Measurements from ENCODE around the gene N4BP2. TPM values are rescaled to one million over a fixed set of nuclear protein-coding genes. Genes with fewer than 3 reads are reported as not detected.

Gene N4BP2
- total and polyA plus RNA-seq, 2 of the 8 experiments (the other 6 are each of a cell fraction or from before 2014, with no cell fraction given), result 4.4 to 44.7 TPM

DNA sequence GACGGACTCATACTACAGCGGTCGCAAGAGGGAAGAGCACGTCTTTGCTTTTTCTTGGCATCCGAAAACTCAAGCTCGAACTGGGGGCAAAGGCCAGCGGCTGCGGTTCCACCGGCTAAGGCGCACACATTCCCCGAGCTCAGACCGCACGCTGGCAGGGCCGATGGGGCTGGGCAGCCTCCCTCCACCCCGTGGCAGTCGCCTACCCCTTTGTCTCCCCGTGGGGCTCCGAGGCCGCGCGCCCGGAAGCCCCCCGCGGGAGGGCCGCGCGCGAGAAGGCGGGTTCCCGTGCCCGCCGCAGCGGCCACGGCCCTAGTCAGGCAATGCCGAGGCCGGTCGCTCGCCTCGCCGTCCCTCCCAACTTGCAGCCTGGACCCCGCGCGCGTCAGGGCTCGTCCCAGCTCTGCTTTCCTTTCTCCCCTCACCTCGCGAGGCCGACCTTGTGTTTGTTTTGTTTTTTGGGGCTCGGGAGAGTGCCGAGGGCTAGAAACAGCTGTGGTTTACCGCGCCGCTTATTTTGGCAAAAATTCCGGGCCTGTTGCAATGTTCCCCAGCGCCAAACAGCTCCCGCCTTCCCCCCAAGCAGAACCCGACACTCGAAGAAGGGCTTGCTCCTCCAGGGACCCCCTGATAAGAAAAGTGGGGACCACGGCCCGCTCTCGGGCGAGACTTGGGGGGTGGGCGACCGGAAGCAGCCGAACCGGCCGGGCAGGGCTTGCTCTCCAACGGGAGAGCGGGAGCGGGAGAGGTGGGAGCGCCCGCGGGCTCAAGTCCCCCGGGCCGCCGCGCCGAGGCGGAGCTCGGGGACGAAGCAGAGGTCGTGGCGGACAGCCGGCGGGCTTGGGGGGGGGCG is 561 bp upstream of the N4BP2 start:
- Histone ChIP-seq H3K4me1 (replicated peaks in 1 of 4; ENCODE audit: control insufficient read depth in 3 of 4, insufficient read depth in 4 of 4, low read length in 3 of 4) (peaks cover 0 to 12% (median 3%) of the 10 kb centered on the region in 4 experiments; a peak in 3 of 7 replicates), H3K79me2 (ENCODE audit: control insufficient read depth in 1 of 2, insufficient read depth in 2 of 2, low read length in 2 of 2) (peaks cover 0 to 36% of the 10 kb centered on the region in 2 experiments; a peak in 3 of 4 replicates), H4K20me1 (replicated peaks in 1 of 2; ENCODE audit: control insufficient read depth in 1 of 2, insufficient read depth in 2 of 2, low read length in 2 of 2) (no peaks in the 10 kb centered on the region), H3K14ac (ENCODE audit: insufficient read length) (no peak overlapping the region), H3K27ac (ENCODE audit: low read depth, low read length) (peak overlapping the region; percentile 91), H3K56ac (replicated peaks; ENCODE audit: insufficient read length, low read depth, low read length) (peak overlapping the region; percentile 65), H3K9me3 (ENCODE audit: insufficient read depth in 2 of 2, low read depth in 1 of 2, low read length in 1 of 2) (no peaks in the 10 kb centered on the region), H3K23ac (ENCODE audit: insufficient read length) (no peak overlapping the region), H3K4ac (replicated peaks; ENCODE audit: insufficient read length, low read depth, low read length) (no peak overlapping the region), H2BK20ac (ENCODE audit: low read length) (no peak overlapping the region), H3K79me1 (ENCODE audit: low read depth, low read length) (0 out of 2 replicates have a peak, but pooled peaks cover 2% of the 10 kb centered on the region), H3K9ac (replicated peaks in 1 of 4; ENCODE audit: extremely low read depth in 1 of 4, low read depth in 3 of 4, low read length in 3 of 4) (peak overlapping the region; percentile 87 to 92 (median 91)), H3K4me3 (ENCODE audit: extremely low read depth in 1 of 4, insufficient read depth in 2 of 4, low read depth in 3 of 4, low read length in 4 of 4) (peak overlapping the region; percentile 64 to 80 (median 76)), H3K36me3 (ENCODE audit: control insufficient read depth in 2 of 4, insufficient read depth in 4 of 4, low read length in 3 of 4) (peaks cover 0 to 3% (median 0%) of the 10 kb centered on the region in 4 experiments; a peak in 3 of 8 replicates), H2BK12ac (ENCODE audit: low read depth, low read length) (no peak overlapping the region; the same call in 1 of the 2 replicates), H4K8ac (ENCODE audit: extremely low read depth, insufficient read depth, low read length) (peak overlapping the region; percentile 99), H3K27me3 (replicated peaks in 1 of 4; ENCODE audit: control insufficient read depth in 3 of 4, extremely low read depth in 1 of 4, insufficient read depth in 3 of 4, low read length in 3 of 4) (no peaks in the 10 kb centered on the region), H4K5ac (ENCODE audit: insufficient read length, low read depth, low read length) (peak overlapping the region; percentile 98), H2AFZ (ENCODE audit: low read length) (peak overlapping the region; percentile 72), H2AK5ac (ENCODE audit: low read depth, low read length) (no peak overlapping the region), H2BK15ac (ENCODE audit: low read length) (0 out of 2 replicates have a peak overlapping the region, but pooled peaks have one; percentile 5), H2BK120ac (replicated peaks; ENCODE audit: low read depth, low read length) (peak overlapping the region; percentile 19), H3K23me2 (ENCODE audit: low read depth, low read length) (peaks cover 6% of the 10 kb centered on the region), H2BK5ac (ENCODE audit: low read depth, low read length) (peak overlapping the region; percentile 94), H4K91ac (replicated peaks; ENCODE audit: insufficient read length, low read length) (peak overlapping the region; percentile 95), H3K18ac (ENCODE audit: extremely low read depth, low read length) (peak overlapping the region; percentile 96), H3K4me2 (ENCODE audit: insufficient read depth in 1 of 2, low read depth in 2 of 2, low read length in 2 of 2) (peak overlapping the region; percentile 63 to 88)
- CTCF ChIA-PET (ENCODE audit: partially characterized antibody), result interaction anchor here (0.6 to 1.3 kb wide), 8 partner anchors 12 to 1103 kb away, joined by 3 to 4 read pairs (median 3); partner anchors contain the start of gene PDS5A
- POLR2A ChIA-PET (ENCODE audit: partially characterized antibody), result interaction anchor here (0.5 to 2.6 kb wide), 43 partner anchors 8 to 695 kb away, joined by 3 to 29 read pairs (median 4); partner anchors contain the start of genes LIAS, NSUN7, PDS5A and RPL9
- DNase-seq (ENCODE audit: low read depth in 1 of 2, low spot score in 2 of 2), result peak in 1 of 2 experiments; percentile 82
- FAIRE-seq, result no peak
- 2% methylated on average over 48 of the region's 86 CpGs; no CpG with 5 or more reads in 1 of the 2 experiments for WGBS, 2 experiments (ENCODE audit: extremely low coverage in 1 of 2, insufficient coverage in 1 of 2, insufficient read length in 1 of 2, insufficient replicate concordance in 2 of 2, low coverage in 1 of 2, low lambda C conversion rate in 2 of 2, missing lambda C conversion rate in 1 of 2)
- TF ChIP-seq GTF2F1 (IDR thresholded peaks at IDR 0.05; ENCODE audit: borderline replicate concordance, low read depth, low read length), result 0 out of 2 replicates have a peak, but pooled peaks have one; percentile 18
- TF ChIP-seq PHF8 (conservative IDR thresholded peaks at IDR 0.05; ENCODE audit: low read depth, low read length), result peak; percentile 82
- TF ChIP-seq SUZ12 (IDR thresholded peaks at IDR 0.05; ENCODE audit: low read length), result no peak
- TF ChIP-seq TAF1 (IDR thresholded peaks at IDR 0.05; ENCODE audit: low read depth, low read length), result peak; percentile 86
- TF ChIP-seq, protein P1, sequence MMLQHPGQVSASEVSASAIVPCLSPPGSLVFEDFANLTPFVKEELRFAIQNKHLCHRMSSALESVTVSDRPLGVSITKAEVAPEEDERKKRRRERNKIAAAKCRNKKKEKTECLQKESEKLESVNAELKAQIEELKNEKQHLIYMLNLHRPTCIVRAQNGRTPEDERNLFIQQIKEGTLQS (IDR thresholded peaks at IDR 0.05; ENCODE audit: insufficient read depth, low read depth, low read length), result no peak
- TF ChIP-seq BACH1 (IDR thresholded peaks at IDR 0.05; ENCODE audit: low read length), result peak; percentile 87
- peak; percentile 56 for TF ChIP-seq KDM4A (IDR thresholded peaks at IDR 0.05; ENCODE audit: low read depth, low read length, severe bottlenecking)
- peak; percentile 27 for TF ChIP-seq TAF7 (optimal IDR thresholded peaks at IDR 0.05; ENCODE audit: borderline replicate concordance, low read depth, low read length)
- TF ChIP-seq ASH2L (IDR thresholded peaks at IDR 0.05; ENCODE audit: low read length), result peak; percentile 41
- TF ChIP-seq POLR2A (IDR thresholded peaks at IDR 0.05; ENCODE audit: control extremely low read depth in 1 of 2, low read depth in 2 of 2, low read length in 2 of 2), result peak; percentile 69 to 89; a peak in 2 of 3 replicates
- 0 out of 2 replicates have a peak, but pooled peaks have one; percentile 18 for TF ChIP-seq CREB1 (IDR thresholded peaks at IDR 0.05)
